ENCODE measurements around the gene DCUN1D2.
"Not testable (repeated sequence)": the region's sequence is repeated elsewhere in the genome, so short reads cannot be mapped to it uniquely, and the experiment has no call there.

DCUN1D2 gene

GRCh38 chr13:113468472-113469201 lies 21.9 kb downstream of the DCUN1D2 start:
- in situ Hi-C loops (cut with HindIII; ENCODE audit: low sequenced_read_pairs) = no loop called here

GRCh38 chr13:113468029-113468428 lies 22.5 kb downstream of the DCUN1D2 start:
- in situ Hi-C loops (cut with HindIII; ENCODE audit: low sequenced_read_pairs) = no loop called here

- in situ Hi-C loops (cut with HindIII; ENCODE audit: low sequenced_read_pairs) = no loop called here
Measured at GRCh38 chr13:113466383-113466782, 24.1 kb downstream of the DCUN1D2 start.

- in situ Hi-C loops (cut with HindIII; ENCODE audit: low sequenced_read_pairs) = no loop called here
Measured at GRCh38 chr13:113465300-113465699, 25.2 kb downstream of the DCUN1D2 start.

GRCh38 chr13:113464476-113464875 lies 26.0 kb downstream of the DCUN1D2 start:
- in situ Hi-C loops (cut with HindIII; ENCODE audit: low sequenced_read_pairs) = no loop called here

- in situ Hi-C loops (cut with HindIII; ENCODE audit: low sequenced_read_pairs) = no loop called here
Measured at GRCh38 chr13:113461022-113461751, 29.3 kb downstream of the DCUN1D2 start.

- in situ Hi-C loops (cut with HindIII; ENCODE audit: low sequenced_read_pairs) = no loop called here
Measured at GRCh38 chr13:113460599-113460998, 29.9 kb downstream of the DCUN1D2 start.

GRCh38 chr13:113460064-113460555 lies 30.4 kb downstream of the DCUN1D2 start:
- in situ Hi-C loops (cut with HindIII; ENCODE audit: low sequenced_read_pairs) = no loop called here

- in situ Hi-C loops (cut with HindIII; ENCODE audit: low sequenced_read_pairs) = no loop called here
Measured at GRCh38 chr13:113458253-113459065, 32.1 kb downstream of the DCUN1D2 start.

GRCh38 chr13:113457510-113457909 lies 33.0 kb downstream of the DCUN1D2 start:
- in situ Hi-C loops (cut with HindIII; ENCODE audit: low sequenced_read_pairs) = no loop called here

GRCh38 chr13:113456116-113456702 lies 34.3 kb downstream of the DCUN1D2 start:
- in situ Hi-C loops (cut with HindIII; ENCODE audit: low sequenced_read_pairs) = no loop called here

GRCh38 chr13:113455384-113455783 lies 35.1 kb downstream of the DCUN1D2 start:
- in situ Hi-C loops (cut with HindIII; ENCODE audit: low sequenced_read_pairs) = no loop called here

GRCh38 chr13:113454936-113455335 lies 35.6 kb downstream of the DCUN1D2 start:
- in situ Hi-C loops (cut with HindIII; ENCODE audit: low sequenced_read_pairs) = no loop called here

GRCh38 chr13:113452942-113453901 lies 37.3 kb downstream of the DCUN1D2 start, which contains the start of gene ADPRHL1:
Gene ADPRHL1 (minus strand): TSS chr13:113453488. CDS start chr13:113453437, 51 bp downstream.
- in situ Hi-C loops (cut with HindIII; ENCODE audit: low sequenced_read_pairs) = no loop called here

GRCh38 chr13:113452466-113452865 lies 38.0 kb downstream of the DCUN1D2 start:
- in situ Hi-C loops (cut with HindIII; ENCODE audit: low sequenced_read_pairs) = no loop called here

GRCh38 chr13:113451951-113452421 lies 38.5 kb downstream of the DCUN1D2 start:
- in situ Hi-C loops (cut with HindIII; ENCODE audit: low sequenced_read_pairs) = no loop called here

- in situ Hi-C loops (cut with HindIII; ENCODE audit: low sequenced_read_pairs) = not testable (repeated sequence)
Measured at GRCh38 chr13:113450861-113451620, 39.5 kb downstream of the DCUN1D2 start.

- in situ Hi-C loops (cut with HindIII; ENCODE audit: low sequenced_read_pairs) = not testable (repeated sequence)
Measured at GRCh38 chr13:113450348-113450744, 40.2 kb downstream of the DCUN1D2 start.

Data from DLD1 (cell line).